Neural cell (in vitro differentiated cells): ENCODE results near the gene IFNLR1. TPM values are rescaled to one million over a fixed set of nuclear protein-coding genes. Genes with fewer than 3 reads are reported as not detected.

Experiments used
- H2AFZ ChIP-seq: fragments of 200-600, 300-800 bp; sonication (generic), shearing (Covaris generic); 2 replicates; pipeline ENCODE4 v1.6.0; 2014; ENCODE audit warnings: low read depth, mild to moderate bottlenecking, antibody characterized with exemption, low read length, moderate library complexity
- H3F3A ChIP-seq: fragments of 200-600 bp; shearing (Covaris generic); 2 replicates; pipeline ENCODE4 v1.6.1; 2016; ENCODE audit warnings: mild to moderate bottlenecking, moderate library complexity, mixed read lengths, antibody characterized with exemption, low read length; ENCODE audit not compliant: insufficient read depth, poor library complexity, severe bottlenecking
- H3K27ac ChIP-seq: fragments of 200-600, 300-800 bp; sonication (generic), shearing (Covaris generic); 2 replicates; pipeline ENCODE4 v1.5.1; 2014; ENCODE audit warnings: mild to moderate bottlenecking, low read length, moderate library complexity
- H3K27me3 ChIP-seq: fragments of 300-800, 200-600 bp; sonication (generic), shearing (Covaris generic); 2 replicates; pipeline ENCODE4 v1.6.0; 2014; ENCODE audit warnings: mild to moderate bottlenecking, low read depth, low read length, moderate library complexity; ENCODE audit not compliant: insufficient read depth
- H3K36me3 ChIP-seq: fragments of 300-800, 200-600 bp; sonication (generic), shearing (Covaris generic); 2 replicates; pipeline ENCODE4 v1.5.1; 2014; ENCODE audit warnings: mild to moderate bottlenecking, antibody characterized with exemption, low read length, moderate library complexity; ENCODE audit not compliant: insufficient read depth
- H3K4me2 ChIP-seq: fragments of 300-800, 200-600 bp; sonication (generic), shearing (Covaris generic); 2 replicates; pipeline ENCODE4 v1.6.0; 2014; ENCODE audit warnings: mild to moderate bottlenecking, low read length
- H3K4me3 ChIP-seq: fragments of 300-800, 200-600 bp; sonication (generic), shearing (Covaris generic); 2 replicates; pipeline ENCODE4 v1.5.1; 2014; ENCODE audit warnings: mild to moderate bottlenecking, low read length, moderate library complexity
- H3K79me2 ChIP-seq: fragments of 200-600 bp; shearing (Covaris generic); replicated peaks from 2 replicates; pipeline ENCODE4 v1.6.0; 2014; ENCODE audit warnings: mild to moderate bottlenecking, low read length, moderate library complexity; ENCODE audit not compliant: insufficient read depth
- H3K9ac ChIP-seq: fragments of 300-800, 200-600 bp; sonication (generic), shearing (Covaris generic); 2 replicates; pipeline ENCODE4 v1.6.1; 2016; ENCODE audit warnings: mild to moderate bottlenecking, low read length, mixed read lengths
- H3K9me2 ChIP-seq: fragments of 200-600 bp; shearing (Covaris generic); 2 replicates; pipeline ENCODE4 v1.6.1; 2016; ENCODE audit warnings: mild to moderate bottlenecking, low read length, mixed read lengths; ENCODE audit not compliant: insufficient read depth
- H3K9me3 ChIP-seq: fragments of 200-600, 300-800 bp; sonication (generic), shearing (Covaris generic); 2 replicates; pipeline ENCODE4 v1.6.1; 2016; ENCODE audit warnings: mild to moderate bottlenecking, mixed run types, low read length, moderate library complexity, mixed read lengths
- H4K20me1 ChIP-seq: fragments of 200-600 bp; shearing (Covaris generic); 2 replicates; pipeline ENCODE4 v1.6.1; 2016; ENCODE audit warnings: mild to moderate bottlenecking, mixed run types; ENCODE audit not compliant: insufficient read depth
- CTCF ChIP-seq: fragments of 450-650 bp; IDR thresholded peaks from 2 replicates; pipeline ENCODE4 v1.5.1; 2014; ENCODE audit warnings: antibody characterized with exemption, mild to moderate bottlenecking, moderate library complexity; ENCODE audit not compliant: poor library complexity, severe bottlenecking
- EP300 ChIP-seq: fragments of 450-650 bp; conservative IDR thresholded peaks from 2 replicates; pipeline ENCODE4 v1.6.1; 2014; ENCODE audit warnings: antibody characterized with exemption, mild to moderate bottlenecking, moderate library complexity; ENCODE audit not compliant: poor library complexity, severe bottlenecking
- EZH2 ChIP-seq: fragments of 200-600, 300-800 bp; shearing (Covaris generic), sonication (generic); IDR thresholded peaks from 2 replicates; pipeline ENCODE4 v1.6.1; 2014; ENCODE audit warnings: antibody characterized with exemption, low read length, borderline replicate concordance, mild to moderate bottlenecking; ENCODE audit not compliant: insufficient read depth, poor library complexity, severe bottlenecking
- MXI1 ChIP-seq: fragments of 450-650 bp; conservative IDR thresholded peaks from 2 replicates; pipeline ENCODE4 v1.6.1; 2014; ENCODE audit warnings: antibody characterized with exemption, mild to moderate bottlenecking; ENCODE audit not compliant: poor library complexity, severe bottlenecking
- POLR2AphosphoS5 ChIP-seq: IDR thresholded peaks from 2 replicates; pipeline ENCODE4 v1.6.1; 2012
- RAD21 ChIP-seq: fragments of 450-650 bp; conservative IDR thresholded peaks from 2 replicates; pipeline ENCODE4 v1.6.1; 2014; ENCODE audit warnings: antibody characterized with exemption, mild to moderate bottlenecking, moderate library complexity
- REST ChIP-seq: IDR thresholded peaks from 2 replicates; pipeline ENCODE4 v1.6.1; 2012; ENCODE audit warnings: borderline replicate concordance
- SMC3 ChIP-seq: fragments of 450-650 bp; conservative IDR thresholded peaks from 2 replicates; pipeline ENCODE4 v1.6.1; 2014; ENCODE audit warnings: antibody characterized with exemption, mild to moderate bottlenecking, moderate library complexity; ENCODE audit not compliant: poor library complexity
- TAF1 ChIP-seq: IDR thresholded peaks from 2 replicates; pipeline ENCODE4 v1.6.1; 2012; ENCODE audit warnings: low read depth
- polyA plus RNA-seq: library from polyadenylated mRNA; depleted of rRNA; stranded (reverse); fragments of >200 nt; gene quantifications from 2 replicates; pipeline ENCODE4 v1.2.3, GENCODE V29; 2014

Gene IFNLR1
- polyA plus RNA-seq, 1 donor from 2014 or later, result 0.32 TPM

- H3K9me3 ChIP-seq, result no peaks in the 10 kb centered on the region
- no peaks in the 10 kb centered on the region for H4K20me1 ChIP-seq
- no peak overlapping the region for H3K4me3 ChIP-seq
- H3K27me3 ChIP-seq, result no peaks in the 10 kb centered on the region
- H3K4me2 ChIP-seq, result no peak overlapping the region
- H3K36me3 ChIP-seq, result no peaks in the 10 kb centered on the region
- no peak overlapping the region for H3K9ac ChIP-seq
- TF ChIP-seq EP300, result no peak
- no peak for TF ChIP-seq POLR2AphosphoS5
- no peaks in the 10 kb centered on the region for H3K79me2 ChIP-seq
- H3K9me2 ChIP-seq, result no peaks in the 10 kb centered on the region
- H3K27ac ChIP-seq, result no peak overlapping the region
- H2AFZ ChIP-seq, result no peak overlapping the region
- no peaks in the 10 kb centered on the region for H3F3A ChIP-seq
Observed at GRCh38 chr1:24121406-24121805, 65.7 kb downstream of the IFNLR1 start.

- Histone ChIP-seq H3K4me3 (no peak overlapping the region), H3K79me2 (no peaks in the 10 kb centered on the region), H3K27ac (no peak overlapping the region), H3K4me2 (no peak overlapping the region), H3K9me2 (no peaks in the 10 kb centered on the region), H3K27me3 (no peaks in the 10 kb centered on the region), H3K9me3 (no peaks in the 10 kb centered on the region), H3F3A (no peaks in the 10 kb centered on the region), H3K36me3 (no peaks in the 10 kb centered on the region), H2AFZ (no peak overlapping the region), H4K20me1 (no peaks in the 10 kb centered on the region), H3K9ac (no peak overlapping the region)
- TF ChIP-seq TAF1 (no peak), EP300 (no peak), CTCF (no peak), EZH2 (no peak), SMC3 (no peak), RAD21 (no peak), REST (no peak), POLR2AphosphoS5 (no peak), MXI1 (no peak)
Observed at GRCh38 chr1:24120965-24121364, 66.1 kb downstream of the IFNLR1 start.
